HCT116 (cell line): Measurements from ENCODE around the gene STIL. TPM values are rescaled to one million over a fixed set of nuclear protein-coding genes. Genes with fewer than 3 reads are reported as not detected.

Experiments used
- ATAC-seq: fragments of 200-7000 bp; cut with Tn5 transposase; 2 replicates; pipeline ENCODE4 v1.9.1; 2020; ENCODE audit warnings: mild to moderate bottlenecking, moderate library complexity
- BruUV-seq: library from RNA; stranded (reverse); fragments of 400-500 nt; replicated peaks from 2 replicates; lab custom pipeline; 2021; lab: Mats Ljungman, UMichigan
- CTCF ChIA-PET: fragments of 300-600 bp; sonication (Branson Sonifier 250); formaldehyde crosslinking; loops from one replicate; lab custom pipeline; 2021; ENCODE audit warnings: antibody characterized with exemption; lab: Charles Lee
- POLR2A ChIA-PET: fragments of 300-600, 350-600 bp; sonication (Branson Sonifier 250); formaldehyde crosslinking; loops from one replicate; lab custom pipeline; 2021; ENCODE audit warnings: antibody characterized with exemption; lab: Charles Lee
- RAD21 ChIA-PET, 2 experiments: fragments of 300-600 bp; sonication (Branson Sonifier 250); formaldehyde crosslinking; loops; one replicate each; lab custom pipeline; 2023; ENCODE audit warnings: low total read pairs in 2 of 2; ENCODE audit not compliant: uncharacterized antibody in 2 of 2, unreplicated experiment in 2 of 2, low non-redundant PET in 1 of 2; lab: Charles Lee
- DNase-seq: peaks from one replicate; pipeline ENCODE4 v3.0.0-alpha.2; 2010; ENCODE audit warnings: low read depth, low spot score
- H2AFZ ChIP-seq: fragments of 200-600 bp; shearing (Covaris generic), sonication (generic); 2 replicates; pipeline ENCODE4 v1.6.1; 2017; ENCODE audit warnings: low read depth, mixed run types, mixed read lengths, antibody characterized with exemption, low read length; ENCODE audit not compliant: poor library complexity, severe bottlenecking
- H3K27ac ChIP-seq: 2 replicates; pipeline ENCODE4 v1.5.1; 2012; ENCODE audit warnings: low read depth, low read length
- H3K27me3 ChIP-seq: fragments of 200-600 bp; sonication (generic); 2 replicates; pipeline ENCODE4 v1.6.1; 2016; ENCODE audit warnings: mixed run types, low read length, mixed read lengths; ENCODE audit not compliant: insufficient read depth
- H3K36me3 ChIP-seq, 2 experiments: fragments of 200-500 bp in 1 of 2; fragments of 200-600 bp in 1 of 2; sonication (Bioruptor generic) in 1 of 2; sonication (generic) in 1 of 2; 2 replicates each; pipeline versions ENCODE4 v1.5.1 to v1.6.1; 2014 to 2016; ENCODE audit warnings: low read length in 2 of 2, inconsistent platforms in 1 of 2, mixed read lengths in 1 of 2, mixed run types in 1 of 2; ENCODE audit not compliant: insufficient read depth in 2 of 2, control insufficient read depth in 1 of 2
- H3K4me1 ChIP-seq, 2 experiments: fragments of 200-600 bp in 1 of 2; sonication (generic) in 1 of 2; 2 replicates each; pipeline versions ENCODE4 v1.5.1 to v1.6.1; 2012 to 2017; ENCODE audit warnings: low read length in 2 of 2, inconsistent platforms in 1 of 2, mild to moderate bottlenecking in 1 of 2, mixed read lengths in 1 of 2, mixed run types in 1 of 2, moderate library complexity in 1 of 2; ENCODE audit not compliant: insufficient read depth in 2 of 2, control insufficient read depth in 1 of 2
- H3K4me2 ChIP-seq: fragments of 200-600 bp; sonication (generic); 2 replicates; pipeline ENCODE4 v1.6.1; 2017; ENCODE audit warnings: mixed run types, low read length, mixed read lengths
- H3K4me3 ChIP-seq, 2 experiments: fragments of 200-600 bp in 1 of 2; sonication (generic) in 1 of 2; replicated peaks in 1 of 2; 2 replicates each; pipeline ENCODE4 v1.5.1; 2011 to 2016; ENCODE audit warnings: low read length in 2 of 2, control low read depth in 1 of 2, low read depth in 1 of 2, mild to moderate bottlenecking in 1 of 2, mixed read lengths in 1 of 2, mixed run types in 1 of 2
- H3K79me2 ChIP-seq: fragments of 200-600 bp; sonication (generic); 2 replicates; pipeline ENCODE4 v1.6.1; 2017; ENCODE audit warnings: mild to moderate bottlenecking, mixed run types, low read length, moderate library complexity, mixed read lengths; ENCODE audit not compliant: insufficient read depth
- H3K9ac ChIP-seq: fragments of 200-600 bp; sonication (generic); 2 replicates; pipeline ENCODE4 v1.6.1; 2016; ENCODE audit warnings: low read length, mixed read lengths
- H3K9me2 ChIP-seq: fragments of 200-600 bp; sonication (generic), shearing (Covaris generic); 2 replicates; pipeline ENCODE4 v1.6.1; 2017; ENCODE audit warnings: mixed run types, mild to moderate bottlenecking, moderate library complexity; ENCODE audit not compliant: insufficient read depth
- H3K9me3 ChIP-seq, 2 experiments: fragments of 200-500 bp in 1 of 2; fragments of 200-600 bp in 1 of 2; sonication (Bioruptor generic) in 1 of 2; sonication (generic) in 1 of 2; 2 replicates each; pipeline ENCODE4 v1.6.1; 2014 to 2017; ENCODE audit warnings: low read length in 2 of 2, mixed read lengths in 2 of 2, inconsistent platforms in 1 of 2, low read depth in 1 of 2, mild to moderate bottlenecking in 1 of 2, mixed run types in 1 of 2, moderate library complexity in 1 of 2; ENCODE audit not compliant: control insufficient read depth in 1 of 2, insufficient read depth in 1 of 2
- H4K20me1 ChIP-seq: fragments of 200-600 bp; sonication (generic), shearing (Covaris generic); 2 replicates; pipeline ENCODE4 v1.6.1; 2017; ENCODE audit warnings: mixed run types, mild to moderate bottlenecking, moderate library complexity; ENCODE audit not compliant: insufficient read depth
- CBX3 ChIP-seq: IDR thresholded peaks from 2 replicates; pipeline ENCODE4 v1.6.1; 2012; ENCODE audit warnings: low read depth
- CEBPB ChIP-seq: IDR thresholded peaks from 2 replicates; pipeline ENCODE4 v1.6.1; 2012; ENCODE audit warnings: low read depth
- EGR1 ChIP-seq: IDR thresholded peaks from 2 replicates; pipeline ENCODE4 v1.6.1; 2012; ENCODE audit warnings: low read depth
- EZH2 ChIP-seq: fragments of 200-600 bp; sonication (generic); IDR thresholded peaks from 2 replicates; pipeline ENCODE4 v1.6.1; 2017; ENCODE audit warnings: antibody characterized with exemption, mixed run types
- FOSL1 ChIP-seq: IDR thresholded peaks from 2 replicates; pipeline ENCODE4 v1.6.1; 2012; ENCODE audit warnings: low read depth
- JUND ChIP-seq: IDR thresholded peaks from 2 replicates; pipeline ENCODE4 v1.6.1; 2012
- POLR2A ChIP-seq: IDR thresholded peaks from 2 replicates; pipeline ENCODE4 v1.7.0; 2011; ENCODE audit warnings: borderline replicate concordance; ENCODE audit not compliant: insufficient read depth, insufficient read length; ENCODE audit errors: extremely low read depth
- POLR2AphosphoS5 ChIP-seq: IDR thresholded peaks from 2 replicates; pipeline ENCODE4 v1.6.1; 2011; ENCODE audit warnings: mild to moderate bottlenecking, low read depth, low read length, moderate library complexity
- RAD21 ChIP-seq: IDR thresholded peaks from 2 replicates; pipeline ENCODE4 v1.6.1; 2012; ENCODE audit warnings: low read depth, mild to moderate bottlenecking
- SIN3A ChIP-seq: IDR thresholded peaks from 2 replicates; pipeline ENCODE4 v1.6.1; 2012; ENCODE audit warnings: low read depth
- SP1 ChIP-seq: IDR thresholded peaks from 2 replicates; pipeline ENCODE4 v1.6.1; 2012; ENCODE audit warnings: low read depth
- TCF7L2 ChIP-seq: IDR thresholded peaks from 2 replicates; pipeline ENCODE4 v1.7.0; 2011; ENCODE audit warnings: borderline replicate concordance, inconsistent platforms; ENCODE audit not compliant: insufficient read depth, insufficient read length; ENCODE audit errors: extremely low read depth
- ZFX ChIP-seq: fragments of 450-650 bp; IDR thresholded peaks from 2 replicates; pipeline ENCODE4 v1.6.1; 2017
- ZNF274 ChIP-seq: fragments of 200-500 bp; sonication (Bioruptor generic); IDR thresholded peaks from 2 replicates; pipeline ENCODE4 v1.6.1; 2014; ENCODE audit warnings: mild to moderate bottlenecking, low read depth, low read length, inconsistent platforms
- intact Hi-C: fragments of 100-400 bp; cut with micrococcal nuclease; formaldehyde crosslinking; loops from 2 replicates; pipeline ENCODE4 v1.10.0; 2022
- total RNA-seq: library from RNA; stranded (reverse); gene quantifications from one replicate; pipeline ENCODE4 v1.2.1, GENCODE V29; 2021; ENCODE audit not compliant: unreplicated experiment
- TF ChIP-seq, protein P1 (sequence below), 3 experiments: fragments of 200-600 bp in 1 of 3; sonication (generic) in 1 of 3; IDR thresholded peaks in 2 of 3; conservative IDR thresholded peaks in 1 of 3; 2 replicates each; pipeline ENCODE4 v1.5.1; 2012 to 2017; ENCODE audit warnings: low read depth in 2 of 3, low read length in 2 of 3, antibody characterized with exemption in 1 of 3, borderline replicate concordance in 1 of 3, control low read depth in 1 of 3, mild to moderate bottlenecking in 1 of 3, mixed read lengths in 1 of 3, mixed run types in 1 of 3, moderate library complexity in 1 of 3; ENCODE audit not compliant: insufficient read depth in 1 of 3
- TF ChIP-seq, protein P2 (sequence below): IDR thresholded peaks from 2 replicates; pipeline ENCODE4 v1.6.1; 2012; ENCODE audit warnings: low read depth
- TF ChIP-seq, protein P3 (sequence below): IDR thresholded peaks from 2 replicates; pipeline ENCODE4 v1.6.1; 2011; ENCODE audit warnings: mild to moderate bottlenecking, low read length, moderate library complexity; ENCODE audit not compliant: insufficient replicate concordance; ENCODE audit errors: extremely low read depth
- TF ChIP-seq, protein P4 (sequence below): IDR thresholded peaks from 2 replicates; pipeline ENCODE4 v1.6.1; 2012

The STIL gene
- total RNA-seq, 1 experiment from 2014 or later = 34.4 TPM

DNA sequence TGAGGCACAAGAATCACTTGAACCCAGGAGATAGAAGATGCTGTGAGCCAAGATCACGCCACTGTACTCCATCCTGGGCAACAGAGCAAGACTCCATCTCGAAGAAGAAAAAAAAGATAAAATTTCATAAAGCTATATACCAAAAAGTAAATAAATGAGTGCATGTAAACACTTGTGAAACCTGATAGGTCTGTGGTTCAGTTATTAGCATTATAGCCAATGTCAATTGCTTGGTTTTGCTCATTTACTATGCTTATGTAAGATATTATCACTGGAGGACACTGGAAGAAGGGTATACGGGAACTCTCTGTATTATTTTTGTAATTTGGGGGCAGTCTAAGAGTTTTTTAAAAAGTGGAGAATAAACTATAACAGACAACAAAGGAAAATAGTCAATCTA, 64.2 kb downstream of the STIL start:
- ChIA-PET RAD21 (no interaction called here), CTCF (no interaction called here), POLR2A (no interaction called here)
- Histone ChIP-seq H3K4me1 (no peaks in the 10 kb centered on the region), H2AFZ (no peak overlapping the region), H3K27me3 (no peaks in the 10 kb centered on the region), H3K27ac (no peak overlapping the region), H3K9me2 (no peaks in the 10 kb centered on the region), H3K36me3 (peaks cover 0 to 5% of the 10 kb centered on the region in 2 experiments; a peak in 3 of 4 replicates), H3K4me3 (no peak overlapping the region), H3K79me2 (no peaks in the 10 kb centered on the region), H3K9me3 (no peaks in the 10 kb centered on the region), H4K20me1 (no peaks in the 10 kb centered on the region; the same call in 1 of the 2 replicates), H3K9ac (no peak overlapping the region), H3K4me2 (no peak overlapping the region)
- intact Hi-C loops = no loop called here
- ATAC-seq = no peak
- no TSS peak for BruUV-seq
- TF ChIP-seq, protein P1, sequence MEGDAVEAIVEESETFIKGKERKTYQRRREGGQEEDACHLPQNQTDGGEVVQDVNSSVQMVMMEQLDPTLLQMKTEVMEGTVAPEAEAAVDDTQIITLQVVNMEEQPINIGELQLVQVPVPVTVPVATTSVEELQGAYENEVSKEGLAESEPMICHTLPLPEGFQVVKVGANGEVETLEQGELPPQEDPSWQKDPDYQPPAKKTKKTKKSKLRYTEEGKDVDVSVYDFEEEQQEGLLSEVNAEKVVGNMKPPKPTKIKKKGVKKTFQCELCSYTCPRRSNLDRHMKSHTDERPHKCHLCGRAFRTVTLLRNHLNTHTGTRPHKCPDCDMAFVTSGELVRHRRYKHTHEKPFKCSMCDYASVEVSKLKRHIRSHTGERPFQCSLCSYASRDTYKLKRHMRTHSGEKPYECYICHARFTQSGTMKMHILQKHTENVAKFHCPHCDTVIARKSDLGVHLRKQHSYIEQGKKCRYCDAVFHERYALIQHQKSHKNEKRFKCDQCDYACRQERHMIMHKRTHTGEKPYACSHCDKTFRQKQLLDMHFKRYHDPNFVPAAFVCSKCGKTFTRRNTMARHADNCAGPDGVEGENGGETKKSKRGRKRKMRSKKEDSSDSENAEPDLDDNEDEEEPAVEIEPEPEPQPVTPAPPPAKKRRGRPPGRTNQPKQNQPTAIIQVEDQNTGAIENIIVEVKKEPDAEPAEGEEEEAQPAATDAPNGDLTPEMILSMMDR (IDR thresholded peaks at IDR 0.05 in 2 of 3, conservative IDR thresholded peaks at IDR 0.05 in 1 of 3; ENCODE audit: borderline replicate concordance in 1 of 3, insufficient read depth in 1 of 3, low read depth in 2 of 3, low read length in 2 of 3) = no peak
- TF ChIP-seq FOSL1 (no peak), EZH2 (no peak), CEBPB (no peak), POLR2AphosphoS5 (no peak), SP1 (no peak), POLR2A (no peak), CBX3 (no peak), ZFX (no peak), SIN3A (no peak), ZNF274 (no peak), EGR1 (no peak), TCF7L2 (no peak), JUND (no peak), RAD21 (no peak)
- TF ChIP-seq, protein P2, sequence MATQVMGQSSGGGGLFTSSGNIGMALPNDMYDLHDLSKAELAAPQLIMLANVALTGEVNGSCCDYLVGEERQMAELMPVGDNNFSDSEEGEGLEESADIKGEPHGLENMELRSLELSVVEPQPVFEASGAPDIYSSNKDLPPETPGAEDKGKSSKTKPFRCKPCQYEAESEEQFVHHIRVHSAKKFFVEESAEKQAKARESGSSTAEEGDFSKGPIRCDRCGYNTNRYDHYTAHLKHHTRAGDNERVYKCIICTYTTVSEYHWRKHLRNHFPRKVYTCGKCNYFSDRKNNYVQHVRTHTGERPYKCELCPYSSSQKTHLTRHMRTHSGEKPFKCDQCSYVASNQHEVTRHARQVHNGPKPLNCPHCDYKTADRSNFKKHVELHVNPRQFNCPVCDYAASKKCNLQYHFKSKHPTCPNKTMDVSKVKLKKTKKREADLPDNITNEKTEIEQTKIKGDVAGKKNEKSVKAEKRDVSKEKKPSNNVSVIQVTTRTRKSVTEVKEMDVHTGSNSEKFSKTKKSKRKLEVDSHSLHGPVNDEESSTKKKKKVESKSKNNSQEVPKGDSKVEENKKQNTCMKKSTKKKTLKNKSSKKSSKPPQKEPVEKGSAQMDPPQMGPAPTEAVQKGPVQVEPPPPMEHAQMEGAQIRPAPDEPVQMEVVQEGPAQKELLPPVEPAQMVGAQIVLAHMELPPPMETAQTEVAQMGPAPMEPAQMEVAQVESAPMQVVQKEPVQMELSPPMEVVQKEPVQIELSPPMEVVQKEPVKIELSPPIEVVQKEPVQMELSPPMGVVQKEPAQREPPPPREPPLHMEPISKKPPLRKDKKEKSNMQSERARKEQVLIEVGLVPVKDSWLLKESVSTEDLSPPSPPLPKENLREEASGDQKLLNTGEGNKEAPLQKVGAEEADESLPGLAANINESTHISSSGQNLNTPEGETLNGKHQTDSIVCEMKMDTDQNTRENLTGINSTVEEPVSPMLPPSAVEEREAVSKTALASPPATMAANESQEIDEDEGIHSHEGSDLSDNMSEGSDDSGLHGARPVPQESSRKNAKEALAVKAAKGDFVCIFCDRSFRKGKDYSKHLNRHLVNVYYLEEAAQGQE = no peak
- TF ChIP-seq, protein P3, sequence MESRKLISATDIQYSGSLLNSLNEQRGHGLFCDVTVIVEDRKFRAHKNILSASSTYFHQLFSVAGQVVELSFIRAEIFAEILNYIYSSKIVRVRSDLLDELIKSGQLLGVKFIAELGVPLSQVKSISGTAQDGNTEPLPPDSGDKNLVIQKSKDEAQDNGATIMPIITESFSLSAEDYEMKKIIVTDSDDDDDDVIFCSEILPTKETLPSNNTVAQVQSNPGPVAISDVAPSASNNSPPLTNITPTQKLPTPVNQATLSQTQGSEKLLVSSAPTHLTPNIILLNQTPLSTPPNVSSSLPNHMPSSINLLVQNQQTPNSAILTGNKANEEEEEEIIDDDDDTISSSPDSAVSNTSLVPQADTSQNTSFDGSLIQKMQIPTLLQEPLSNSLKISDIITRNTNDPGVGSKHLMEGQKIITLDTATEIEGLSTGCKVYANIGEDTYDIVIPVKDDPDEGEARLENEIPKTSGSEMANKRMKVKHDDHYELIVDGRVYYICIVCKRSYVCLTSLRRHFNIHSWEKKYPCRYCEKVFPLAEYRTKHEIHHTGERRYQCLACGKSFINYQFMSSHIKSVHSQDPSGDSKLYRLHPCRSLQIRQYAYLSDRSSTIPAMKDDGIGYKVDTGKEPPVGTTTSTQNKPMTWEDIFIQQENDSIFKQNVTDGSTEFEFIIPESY = no peak
- TF ChIP-seq, protein P4, sequence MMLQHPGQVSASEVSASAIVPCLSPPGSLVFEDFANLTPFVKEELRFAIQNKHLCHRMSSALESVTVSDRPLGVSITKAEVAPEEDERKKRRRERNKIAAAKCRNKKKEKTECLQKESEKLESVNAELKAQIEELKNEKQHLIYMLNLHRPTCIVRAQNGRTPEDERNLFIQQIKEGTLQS = no peak
- no peak for DNase-seq
